ENCODE measurements around the gene ADAM19.

- TF ChIP-seq CTCF (conservative IDR thresholded peaks at IDR 0.05; ENCODE audit: low read depth, low read length) (no peak), RAD21 (IDR thresholded peaks at IDR 0.05; ENCODE audit: low read length) (no peak), POLR2A (IDR thresholded peaks at IDR 0.05; ENCODE audit: low read depth, low read length) (no peak), FOS (IDR thresholded peaks at IDR 0.05; ENCODE audit: low read depth, low read length) (no peak), ELK1 (IDR thresholded peaks at IDR 0.05; ENCODE audit: borderline replicate concordance, low read depth, low read length) (no peak), CEBPB (IDR thresholded peaks at IDR 0.05; ENCODE audit: low read depth, low read length) (no peak)
Measured at GRCh38 chr5:157449011-157449723, 126.4 kb downstream of the ADAM19 start.
